Ovary (tissue), 9 donors: Measurements from ENCODE around the gene PLPP1. TPM values are rescaled to one million over a fixed set of nuclear protein-coding genes. Genes with fewer than 3 reads are reported as not detected.

Experiments
- DNase-seq, 5 donors: peaks; one replicate each; pipeline ENCODE4 v3.0.0-alpha.2; 2019 to 2020
- H3K27ac ChIP-seq, 2 donors: fragments of 200-600 bp; one replicate each; pipeline versions ENCODE4 v1.5.1 to v1.8.0; 2019 to 2022
- H3K27me3 ChIP-seq: fragments of 200-600 bp; one replicate; pipeline ENCODE4 v1.8.0; 2022
- H3K36me3 ChIP-seq: fragments of 200-600 bp; sonication (generic); one replicate; pipeline ENCODE4 v1.5.1; 2019
- H3K4me1 ChIP-seq: one replicate; pipeline ENCODE4 v1.8.1; 2013; ENCODE audit warnings: mild to moderate bottlenecking, moderate library complexity; ENCODE audit not compliant: insufficient read depth
- H3K4me3 ChIP-seq: fragments of 200-600 bp; sonication (generic); one replicate; pipeline ENCODE4 v1.5.1; 2017
- H3K9me3 ChIP-seq, 2 donors: fragments of 200-600 bp in 1 of 2; sonication (generic) in 1 of 2; one replicate each; pipeline versions ENCODE4 v1.5.1 to v1.8.1; 2013 to 2019; ENCODE audit warnings: mild to moderate bottlenecking in 1 of 2, moderate library complexity in 1 of 2
- EP300 ChIP-seq: sonication (generic); formaldehyde crosslinking; IDR thresholded peaks from one replicate; pipeline ENCODE4 v1.6.1; 2017; ENCODE audit warnings: antibody characterized with exemption
- POLR2A ChIP-seq: fragments of 450-650 bp; IDR thresholded peaks from one replicate; pipeline ENCODE4 v1.6.1; 2017; ENCODE audit warnings: antibody characterized with exemption, mild to moderate bottlenecking, moderate library complexity
- WGBS, 3 donors: extraction: QIAGEN DNeasy Blood & Tissue Kit in 1 of 3; methylation state at CpG; one replicate each; pipeline versions ENCODE4 v1.1.5 to v1.1.7; 2013 to 2017; 5-methylcytosine and 5-hydroxymethylcytosine counted together
- intact Hi-C, 4 donors: fragments of 100-400 bp; cut with DNase I; formaldehyde crosslinking; loops; one replicate each; pipeline versions ENCODE4 v1.11.0 to v1.15.1; 2022 to 2023
- polyA plus RNA-seq, 2 donors: library from polyadenylated mRNA; stranded (reverse); fragments of 200-250 nt in 1 of 2; fragments of 350-450 nt in 1 of 2; fragmentation: Illumina TruSeq in 1 of 2; extraction: RNeasy Lipid Tissue Mini Kit (QIAGEN cat#74804) in 1 of 2; gene quantifications; one replicate each; pipeline ENCODE4 v1.2.3, GENCODE V29; 2013 to 2014
- total RNA-seq, 7 donors: library from RNA; depleted of rRNA in 2 of 7; stranded (reverse); fragments of >200 nt in 2 of 7; fragmentation: NEBNext Ultra II Directional in 3 of 7; extraction: Animal tissue kit (Norgen Biotek cat#: 25700) in 3 of 7; gene quantifications; one replicate each; pipeline versions ENCODE4 v1.1.0 to v1.2.4, GENCODE V29; 2016 to 2023
- TF ChIP-seq, protein P1 (sequence below), 3 donors: fragments of 450-650 bp in 2 of 3; fragments of 200-600 bp in 1 of 3; IDR thresholded peaks; one replicate each; pipeline versions ENCODE4 v1.5.1 to v1.8.0; 2016 to 2022; ENCODE audit warnings: antibody characterized with exemption in 3 of 3, mild to moderate bottlenecking in 1 of 3
- donor health status: DM: no; HTN: no; CAD: no; lungs with moderate emphysema.
- donor health status: DM: no; HTN: no; CAD: no.
- donor health status: Bipolar disorder and iron deficiency.
- donor health status: DM: yes; HTN: yes; CAD: no.
- donor health status: DM: no; HTN: no; CAD: no.
- donor health status: DM: yes; HTN: yes; CAD: no.

PLPP1 gene
- total and polyA plus RNA-seq, 9 donors, result 13.5 to 136 (median 34.5) TPM

DNA sequence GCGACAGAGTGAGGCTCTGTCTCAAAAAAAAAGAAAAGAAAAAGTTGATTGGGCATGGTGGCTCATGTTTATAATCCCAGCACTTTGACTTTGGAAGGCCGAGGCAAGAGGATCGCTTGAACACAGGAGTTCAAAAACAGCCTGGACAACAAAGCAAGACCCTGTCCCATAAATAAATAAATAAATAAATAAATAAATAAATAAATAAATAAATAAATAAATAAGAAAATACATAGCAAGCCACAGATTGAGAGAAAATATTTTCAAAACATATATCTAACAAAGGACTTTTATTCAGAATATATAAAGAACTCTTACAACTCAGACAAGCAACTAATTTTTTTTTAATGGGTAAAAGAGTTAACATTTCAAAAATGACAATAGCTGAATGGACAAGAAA, 71.2 kb downstream of the PLPP1 start:
- H3K36me3 ChIP-seq, result no peaks in the 10 kb centered on the region
- TF ChIP-seq POLR2A, result no peak
- TF ChIP-seq, protein P1, sequence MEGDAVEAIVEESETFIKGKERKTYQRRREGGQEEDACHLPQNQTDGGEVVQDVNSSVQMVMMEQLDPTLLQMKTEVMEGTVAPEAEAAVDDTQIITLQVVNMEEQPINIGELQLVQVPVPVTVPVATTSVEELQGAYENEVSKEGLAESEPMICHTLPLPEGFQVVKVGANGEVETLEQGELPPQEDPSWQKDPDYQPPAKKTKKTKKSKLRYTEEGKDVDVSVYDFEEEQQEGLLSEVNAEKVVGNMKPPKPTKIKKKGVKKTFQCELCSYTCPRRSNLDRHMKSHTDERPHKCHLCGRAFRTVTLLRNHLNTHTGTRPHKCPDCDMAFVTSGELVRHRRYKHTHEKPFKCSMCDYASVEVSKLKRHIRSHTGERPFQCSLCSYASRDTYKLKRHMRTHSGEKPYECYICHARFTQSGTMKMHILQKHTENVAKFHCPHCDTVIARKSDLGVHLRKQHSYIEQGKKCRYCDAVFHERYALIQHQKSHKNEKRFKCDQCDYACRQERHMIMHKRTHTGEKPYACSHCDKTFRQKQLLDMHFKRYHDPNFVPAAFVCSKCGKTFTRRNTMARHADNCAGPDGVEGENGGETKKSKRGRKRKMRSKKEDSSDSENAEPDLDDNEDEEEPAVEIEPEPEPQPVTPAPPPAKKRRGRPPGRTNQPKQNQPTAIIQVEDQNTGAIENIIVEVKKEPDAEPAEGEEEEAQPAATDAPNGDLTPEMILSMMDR (IDR thresholded peaks at IDR 0.05), result no peak
- TF ChIP-seq EP300, result no peak
- no peaks in the 10 kb centered on the region for H3K9me3 ChIP-seq
- H3K27me3 ChIP-seq, result no peaks in the 10 kb centered on the region
- no peak overlapping the region for H3K27ac ChIP-seq
- intact Hi-C loops, result no loop called here
- WGBS, 3 donors, result 94 to 100% (median 97%) methylated on average over 3 of the region's 3 CpGs
- H3K4me3 ChIP-seq, result no peak overlapping the region
- no peak for DNase-seq
- H3K4me1 ChIP-seq, result peaks cover 4% of the 10 kb centered on the region

DNA sequence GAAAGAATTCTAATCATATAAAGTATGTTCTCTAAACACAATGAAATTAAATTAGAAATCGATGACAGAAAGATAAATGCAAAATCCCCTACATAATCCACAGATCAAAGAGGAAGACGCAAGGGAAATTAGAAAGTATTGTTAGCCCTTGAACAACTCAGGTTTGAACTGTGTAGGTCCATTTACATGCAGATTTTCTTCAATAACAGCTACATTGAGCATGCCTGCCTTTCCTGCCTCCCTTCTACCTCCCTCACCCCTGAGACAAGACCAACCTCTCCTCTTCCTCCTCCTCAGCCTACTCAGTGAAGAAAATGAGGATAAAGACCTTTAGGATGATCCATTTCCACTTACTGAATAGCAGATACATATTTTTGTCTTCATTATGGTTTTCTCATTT, 75.2 kb downstream of the PLPP1 start:
- 93 to 99% (median 98%) methylated on average over 2 of the region's 2 CpGs for WGBS, 3 donors
- intact Hi-C loops, result no loop called here

DNA sequence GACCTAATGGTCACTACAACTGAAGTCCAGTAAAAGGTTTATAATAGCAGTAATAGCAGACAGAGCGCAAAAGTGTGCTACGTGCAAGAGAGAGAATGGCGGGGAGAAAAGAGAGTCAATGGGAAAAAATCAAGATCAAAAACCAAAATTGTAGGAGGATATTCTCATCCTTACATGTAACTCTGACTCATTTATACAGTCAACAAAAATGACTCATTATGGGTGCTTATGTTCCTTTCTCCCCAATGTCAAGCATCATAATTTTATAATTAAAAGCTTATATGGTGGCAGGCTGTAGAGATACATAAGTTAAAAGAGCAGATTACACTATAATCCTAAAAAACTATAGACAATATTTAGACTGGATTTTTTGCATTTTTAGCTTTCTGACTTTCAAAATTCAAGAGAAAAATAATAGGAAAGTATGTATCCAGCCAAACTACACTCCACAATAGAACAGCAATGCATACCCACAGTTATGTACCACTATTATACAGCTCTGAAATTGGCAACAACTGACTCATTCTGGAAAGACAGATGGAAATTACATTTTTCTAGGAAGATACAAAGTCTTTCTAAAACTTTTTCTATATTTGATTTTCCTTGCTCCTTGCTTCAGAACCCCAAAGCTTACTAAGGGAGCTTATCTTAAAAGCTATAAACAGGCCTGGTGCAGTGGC, 78.4 kb downstream of the PLPP1 start:
- TF ChIP-seq, protein P1 (IDR thresholded peaks at IDR 0.05), result no peak
- TF ChIP-seq EP300 (no peak), POLR2A (no peak)
- DNase-seq, result no peak
- intact Hi-C loops, result no loop called here
- no peaks in the 10 kb centered on the region for H3K9me3 ChIP-seq
- no peaks in the 10 kb centered on the region for H3K4me1 ChIP-seq
- no peaks in the 10 kb centered on the region for H3K27me3 ChIP-seq
- no peak overlapping the region for H3K27ac ChIP-seq
- H3K4me3 ChIP-seq, result no peak overlapping the region
- H3K36me3 ChIP-seq, result no peaks in the 10 kb centered on the region
- 93 to 96% (median 96%) methylated on average over 3 of the region's 3 CpGs for WGBS, 3 donors

More for the DNA sequence above, 75.2 kb downstream of the PLPP1 start:
- no peaks in the 10 kb centered on the region for H3K27me3 ChIP-seq
- H3K4me1 ChIP-seq, result no peaks in the 10 kb centered on the region
- no peak overlapping the region for H3K4me3 ChIP-seq
- no peaks in the 10 kb centered on the region for H3K36me3 ChIP-seq
- no peak overlapping the region for H3K27ac ChIP-seq
- no peaks in the 10 kb centered on the region for H3K9me3 ChIP-seq
- no peak for TF ChIP-seq POLR2A
- TF ChIP-seq, protein P1 (IDR thresholded peaks at IDR 0.05), result no peak
- no peak for TF ChIP-seq EP300
- DNase-seq, result no peak

DNA sequence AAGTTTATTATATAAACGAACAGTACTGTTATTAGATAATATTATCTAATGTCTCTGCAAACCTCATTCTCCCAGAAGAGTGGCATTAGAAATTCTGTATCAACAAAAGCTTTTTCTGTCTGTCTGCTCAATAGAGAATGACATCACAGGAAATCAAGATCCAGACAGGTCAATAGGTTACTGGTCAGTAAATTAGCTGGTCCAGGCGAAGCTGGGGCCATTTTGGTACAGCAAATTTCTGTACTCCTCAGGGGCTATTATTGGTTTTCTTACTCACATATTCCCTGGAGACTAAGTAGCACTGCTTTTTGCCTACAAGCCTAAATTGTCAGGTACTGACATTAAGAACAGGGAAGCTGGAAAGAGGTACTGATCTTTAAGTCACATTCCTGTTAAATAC, 80.5 kb downstream of the PLPP1 start:
- no peaks in the 10 kb centered on the region for H3K36me3 ChIP-seq
- no peak overlapping the region for H3K4me3 ChIP-seq
- TF ChIP-seq POLR2A, result no peak
- TF ChIP-seq, protein P1 (IDR thresholded peaks at IDR 0.05), result no peak
- no peak for TF ChIP-seq EP300
- 73 to 85% (median 76%) methylated on average over 2 of the region's 2 CpGs for WGBS, 3 donors
- intact Hi-C loops, result no loop called here
- no peak for DNase-seq
- H3K27me3 ChIP-seq, result no peaks in the 10 kb centered on the region
- H3K9me3 ChIP-seq, result no peaks in the 10 kb centered on the region
- no peaks in the 10 kb centered on the region for H3K4me1 ChIP-seq
- no peak overlapping the region for H3K27ac ChIP-seq
